Neural progenitor cell (in vitro differentiated cells): ENCODE measurements around the gene ATR. TPM values are rescaled to one million over a fixed set of nuclear protein-coding genes. Genes with fewer than 3 reads are reported as not detected.

ENCODE experiments used
- DNase-seq: peaks from one replicate; pipeline ENCODE4 v3.0.0-alpha.2; 2016; ENCODE audit warnings: low spot score
- H2AFZ ChIP-seq: fragments of 200-600 bp; sonication (generic); replicated peaks from 2 replicates; pipeline ENCODE4 v1.6.1; 2016; ENCODE audit warnings: antibody characterized with exemption
- H3F3A ChIP-seq: fragments of 200-600 bp; sonication (generic); 2 replicates; pipeline ENCODE4 v1.6.1; 2016; ENCODE audit warnings: antibody characterized with exemption, low read depth
- H3K27ac ChIP-seq: fragments of 200-600 bp; sonication (generic); 2 replicates; pipeline ENCODE4 v1.5.1; 2016; ENCODE audit warnings: mild to moderate bottlenecking
- H3K27me3 ChIP-seq: fragments of 200-600 bp; sonication (generic); 2 replicates; pipeline ENCODE4 v1.6.1; 2016; ENCODE audit warnings: mild to moderate bottlenecking, moderate library complexity
- H3K36me3 ChIP-seq: fragments of 200-600 bp; sonication (generic); 2 replicates; pipeline ENCODE4 v1.5.1; 2016
- H3K4me1 ChIP-seq: fragments of 200-600 bp; sonication (generic); 2 replicates; pipeline ENCODE4 v1.6.1; 2016; ENCODE audit warnings: mixed run types
- H3K4me2 ChIP-seq: fragments of 200-600 bp; sonication (generic); 2 replicates; pipeline ENCODE4 v1.6.1; 2016
- H3K4me3 ChIP-seq: fragments of 200-600 bp; sonication (generic); 2 replicates; pipeline ENCODE4 v1.5.1; 2016
- H3K79me2 ChIP-seq: fragments of 200-600 bp; sonication (generic); 2 replicates; pipeline ENCODE4 v1.6.1; 2016; ENCODE audit warnings: low read depth
- H3K9ac ChIP-seq: fragments of 200-600 bp; sonication (generic); 2 replicates; pipeline ENCODE4 v1.6.1; 2016
- H3K9me3 ChIP-seq: fragments of 200-600 bp; sonication (generic); 2 replicates; pipeline ENCODE4 v1.5.1; 2016; ENCODE audit warnings: low read depth
- H4K20me1 ChIP-seq: fragments of 200-600 bp; sonication (generic); 2 replicates; pipeline ENCODE4 v1.6.1; 2016; ENCODE audit warnings: low read depth
- H3K27ac Mint-ChIP-seq: 3 replicates; pipeline ENCODE4 v1.8.0; 2021; ENCODE audit warnings: mixed read lengths
- H3K27me3 Mint-ChIP-seq: 2 replicates; pipeline ENCODE4 v1.8.0; 2022; ENCODE audit warnings: low read depth, mild to moderate bottlenecking, inconsistent platforms, moderate library complexity, mixed read lengths; ENCODE audit not compliant: insufficient read depth
- H3K36me3 Mint-ChIP-seq: 3 replicates; pipeline ENCODE4 v1.8.0; 2021; ENCODE audit warnings: mixed read lengths
- H3K4me1 Mint-ChIP-seq: 3 replicates; pipeline ENCODE4 v1.8.0; 2021; ENCODE audit warnings: mixed read lengths
- H3K4me3 Mint-ChIP-seq: 3 replicates; pipeline ENCODE4 v1.8.0; 2021; ENCODE audit warnings: mild to moderate bottlenecking, moderate library complexity, mixed read lengths
- H3K9me3 Mint-ChIP-seq: 3 replicates; pipeline ENCODE4 v1.8.0; 2020; ENCODE audit warnings: mixed read lengths
- CTCF ChIP-seq: fragments of 200-600 bp; sonication (generic); IDR thresholded peaks from 2 replicates; pipeline ENCODE4 v1.5.1; 2017; ENCODE audit warnings: antibody characterized with exemption, mild to moderate bottlenecking
- EZH2 ChIP-seq: fragments of 200-600 bp; sonication (generic); IDR thresholded peaks from 2 replicates; pipeline ENCODE4 v1.6.1; 2017; ENCODE audit warnings: antibody characterized with exemption, mild to moderate bottlenecking, moderate library complexity
- EZH2phosphoT487 ChIP-seq: fragments of 200-600 bp; sonication (generic); IDR thresholded peaks from 2 replicates; pipeline ENCODE4 v1.6.1; 2017; ENCODE audit warnings: antibody characterized with exemption
- total RNA-seq: library from RNA; depleted of rRNA; stranded (reverse); fragments of >200 nt; gene quantifications from 2 replicates; pipeline ENCODE4 v1.2.3, GENCODE V29; 2015; ENCODE audit warnings: low replicate concordance

The ATR gene
- total RNA-seq, 1 donor from 2014 or later = 48.4 TPM

- DNase-seq = no peak
- peaks cover 7% of the 10 kb centered on the region for H3K36me3 Mint-ChIP-seq
- H4K20me1 ChIP-seq = no peaks in the 10 kb centered on the region
- no peak overlapping the region for H3K9ac ChIP-seq
- no peak overlapping the region for H3K4me3 Mint-ChIP-seq
- H3K79me2 ChIP-seq = no peaks in the 10 kb centered on the region
- H2AFZ ChIP-seq = no peak overlapping the region
- H3K36me3 ChIP-seq = peaks cover 7% of the 10 kb centered on the region
- no peak overlapping the region for H3K27ac ChIP-seq
- H3K4me2 ChIP-seq = no peak overlapping the region
- no peak overlapping the region for H3K4me3 ChIP-seq
- H3K4me1 Mint-ChIP-seq = no peaks in the 10 kb centered on the region
- peaks cover 6% of the 10 kb centered on the region for H3F3A ChIP-seq
- no peaks in the 10 kb centered on the region for H3K27me3 ChIP-seq
- no peaks in the 10 kb centered on the region for H3K9me3 ChIP-seq
- H3K9me3 Mint-ChIP-seq = peaks cover 12% of the 10 kb centered on the region
- H3K27me3 Mint-ChIP-seq = no peaks in the 10 kb centered on the region
- no peak overlapping the region for H3K27ac Mint-ChIP-seq
- TF ChIP-seq EZH2 (no peak), EZH2phosphoT487 (no peak), CTCF (no peak)
- no peaks in the 10 kb centered on the region for H3K4me1 ChIP-seq
Measured at GRCh38 chr3:142470826-142471225, 107.7 kb downstream of the ATR start.

- no peak overlapping the region for H3K4me3 ChIP-seq
- Mint-ChIP-seq H3K4me1 (no peaks in the 10 kb centered on the region), H3K27me3 (no peaks in the 10 kb centered on the region), H3K27ac (no peak overlapping the region), H3K4me3 (no peak overlapping the region), H3K36me3 (peaks cover 7% of the 10 kb centered on the region), H3K9me3 (peaks cover 5% of the 10 kb centered on the region)
- H3K9ac ChIP-seq = no peak overlapping the region
- no peak overlapping the region for H2AFZ ChIP-seq
- H3K4me1 ChIP-seq = no peaks in the 10 kb centered on the region
- H3K4me2 ChIP-seq = no peak overlapping the region
- no peaks in the 10 kb centered on the region for H3K36me3 ChIP-seq
- H3K79me2 ChIP-seq = no peaks in the 10 kb centered on the region
- no peaks in the 10 kb centered on the region for H4K20me1 ChIP-seq
- no peak overlapping the region for H3K27ac ChIP-seq
- H3K9me3 ChIP-seq = no peaks in the 10 kb centered on the region
- H3F3A ChIP-seq = peaks cover 6% of the 10 kb centered on the region
- TF ChIP-seq EZH2 = no peak
- TF ChIP-seq CTCF = no peak
- TF ChIP-seq EZH2phosphoT487 = no peak
- no peak for DNase-seq
- no peaks in the 10 kb centered on the region for H3K27me3 ChIP-seq
Measured at GRCh38 chr3:142468456-142468855, 110.1 kb downstream of the ATR start.

GRCh38 chr3:142467768-142468167, 110.8 kb downstream of the ATR start:
- peaks cover under 1% of the 10 kb centered on the region for H3K9me3 Mint-ChIP-seq
- no peaks in the 10 kb centered on the region for H3K27me3 Mint-ChIP-seq
- Histone ChIP-seq H3K27ac (no peak overlapping the region), H3F3A (peaks cover 6% of the 10 kb centered on the region), H3K9ac (no peak overlapping the region), H3K4me3 (no peak overlapping the region), H3K4me1 (no peaks in the 10 kb centered on the region), H3K27me3 (no peaks in the 10 kb centered on the region), H3K79me2 (no peaks in the 10 kb centered on the region), H3K4me2 (no peak overlapping the region), H4K20me1 (no peaks in the 10 kb centered on the region), H3K9me3 (no peaks in the 10 kb centered on the region), H3K36me3 (no peaks in the 10 kb centered on the region), H2AFZ (no peak overlapping the region)
- H3K27ac Mint-ChIP-seq = no peak overlapping the region
- no peak for TF ChIP-seq EZH2
- TF ChIP-seq EZH2phosphoT487 = no peak
- no peak for TF ChIP-seq CTCF
- peaks cover 2% of the 10 kb centered on the region for H3K36me3 Mint-ChIP-seq
- H3K4me3 Mint-ChIP-seq = no peak overlapping the region
- DNase-seq = no peak
- H3K4me1 Mint-ChIP-seq = no peaks in the 10 kb centered on the region
